GM18526 (cell line): Measurements from ENCODE around the gene ETF1.

ENCODE experiments used
- POLR2A ChIP-seq: IDR thresholded peaks from 3 replicates; pipeline ENCODE4 v1.6.1; 2011; ENCODE audit not compliant: insufficient read length; ENCODE audit errors: extremely low read depth

ETF1 gene

GRCh38 chr5:138542956-138543729, at the start of gene ETF1:
ETF1 (minus strand) TSS chr5:138543236; CDS start chr5:138542918, 318 bp downstream.
- TF ChIP-seq POLR2A, result peak; percentile 40

GRCh38 chr5:138588013-138588788, 45.2 kb upstream of the ETF1 start:
- no peak for TF ChIP-seq POLR2A

GRCh38 chr5:138585157-138585556, 42.1 kb upstream of the ETF1 start:
- no peak for TF ChIP-seq POLR2A

GRCh38 chr5:138583984-138584637, 41.1 kb upstream of the ETF1 start:
- no peak for TF ChIP-seq POLR2A

GRCh38 chr5:138582959-138583358, 39.9 kb upstream of the ETF1 start:
- no peak for TF ChIP-seq POLR2A

- no peak for TF ChIP-seq POLR2A
Observed at GRCh38 chr5:138580777-138581176, 37.7 kb upstream of the ETF1 start.

GRCh38 chr5:138580001-138580400, 37.0 kb upstream of the ETF1 start:
- no peak for TF ChIP-seq POLR2A

- TF ChIP-seq POLR2A, result no peak
Observed at GRCh38 chr5:138579517-138579863, 36.5 kb upstream of the ETF1 start.

GRCh38 chr5:138577452-138577851, 34.4 kb upstream of the ETF1 start:
- no peak for TF ChIP-seq POLR2A

- TF ChIP-seq POLR2A, result peak; percentile 89
Observed at GRCh38 chr5:138575194-138576015, 32.4 kb upstream of the ETF1 start, which contains the start of gene HSPA9. HSPA9 (minus strand) TSS chr5:138575401; CDS start chr5:138575318, 83 bp downstream.

GRCh38 chr5:138574744-138575193, 31.7 kb upstream of the ETF1 start:
- TF ChIP-seq POLR2A, result no peak

GRCh38 chr5:138573949-138574670, 31.1 kb upstream of the ETF1 start:
- no peak for TF ChIP-seq POLR2A

GRCh38 chr5:138573223-138573622, 30.2 kb upstream of the ETF1 start:
- no peak for TF ChIP-seq POLR2A

GRCh38 chr5:138570871-138571270, 27.8 kb upstream of the ETF1 start:
- no peak for TF ChIP-seq POLR2A

- TF ChIP-seq POLR2A, result no peak
Observed at GRCh38 chr5:138569782-138570181, 26.7 kb upstream of the ETF1 start.
